ENCODE measurements around the gene CADM2.

The CADM2 gene

DNA sequence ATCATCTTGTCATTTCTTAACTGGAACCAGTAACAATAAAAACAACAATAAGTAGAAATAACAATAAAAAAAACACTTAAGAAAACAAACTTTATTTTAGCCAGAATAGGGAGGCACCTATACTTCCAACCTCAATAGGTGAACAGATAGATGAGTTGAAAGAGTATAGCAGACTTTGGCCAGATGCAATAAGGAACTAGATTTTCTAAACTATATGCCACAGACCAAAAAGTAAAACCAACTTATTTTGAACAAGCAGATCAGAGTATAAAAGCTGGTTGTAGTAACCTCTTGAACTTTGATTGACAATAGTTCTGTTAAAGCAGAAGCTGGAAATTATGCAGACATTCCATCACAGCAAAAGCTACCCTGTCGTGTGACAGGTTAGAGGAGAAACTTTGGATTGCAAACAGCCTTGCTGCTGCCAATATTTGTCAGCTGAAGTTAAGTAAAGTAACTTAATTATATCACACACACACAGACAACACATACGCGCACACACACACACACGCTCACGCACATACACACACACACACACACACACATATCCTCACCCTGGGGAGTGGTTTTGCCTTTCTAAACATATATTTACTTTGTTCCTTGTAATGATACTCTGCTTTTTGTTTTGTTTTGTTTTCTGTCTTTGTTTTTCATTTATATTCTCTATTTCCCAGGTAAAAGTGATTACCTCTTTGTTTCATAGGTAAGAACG is 1128.5 kb downstream of the CADM2 start:
- H3K27ac ChIP-seq, result no peak overlapping the region
- TF ChIP-seq, protein P1, sequence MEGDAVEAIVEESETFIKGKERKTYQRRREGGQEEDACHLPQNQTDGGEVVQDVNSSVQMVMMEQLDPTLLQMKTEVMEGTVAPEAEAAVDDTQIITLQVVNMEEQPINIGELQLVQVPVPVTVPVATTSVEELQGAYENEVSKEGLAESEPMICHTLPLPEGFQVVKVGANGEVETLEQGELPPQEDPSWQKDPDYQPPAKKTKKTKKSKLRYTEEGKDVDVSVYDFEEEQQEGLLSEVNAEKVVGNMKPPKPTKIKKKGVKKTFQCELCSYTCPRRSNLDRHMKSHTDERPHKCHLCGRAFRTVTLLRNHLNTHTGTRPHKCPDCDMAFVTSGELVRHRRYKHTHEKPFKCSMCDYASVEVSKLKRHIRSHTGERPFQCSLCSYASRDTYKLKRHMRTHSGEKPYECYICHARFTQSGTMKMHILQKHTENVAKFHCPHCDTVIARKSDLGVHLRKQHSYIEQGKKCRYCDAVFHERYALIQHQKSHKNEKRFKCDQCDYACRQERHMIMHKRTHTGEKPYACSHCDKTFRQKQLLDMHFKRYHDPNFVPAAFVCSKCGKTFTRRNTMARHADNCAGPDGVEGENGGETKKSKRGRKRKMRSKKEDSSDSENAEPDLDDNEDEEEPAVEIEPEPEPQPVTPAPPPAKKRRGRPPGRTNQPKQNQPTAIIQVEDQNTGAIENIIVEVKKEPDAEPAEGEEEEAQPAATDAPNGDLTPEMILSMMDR (IDR thresholded peaks at IDR 0.05), result no peak
- TF ChIP-seq ZFX (IDR thresholded peaks at IDR 0.05; ENCODE audit: borderline replicate concordance), result no peak

DNA sequence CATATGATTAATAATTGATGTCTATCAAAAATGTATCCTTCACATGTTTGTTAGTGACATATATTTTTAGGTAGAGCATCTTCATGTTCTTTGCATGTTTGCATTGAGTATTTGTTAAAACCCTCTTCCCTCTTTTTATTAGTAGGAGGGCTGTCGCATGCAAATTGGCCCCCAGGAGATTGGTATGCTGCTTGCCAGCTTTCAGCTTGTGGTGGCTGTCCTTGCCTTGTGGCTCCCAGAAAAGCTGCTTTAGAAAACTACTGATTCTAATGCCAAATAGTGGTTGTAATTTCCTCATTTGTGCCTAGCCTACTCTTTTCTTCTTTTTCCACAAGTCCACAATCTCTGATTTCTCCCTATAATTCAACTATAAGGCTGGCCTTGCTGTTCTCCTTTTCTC is 1145.4 kb downstream of the CADM2 start:
- no peak overlapping the region for H3K27ac ChIP-seq

DNA sequence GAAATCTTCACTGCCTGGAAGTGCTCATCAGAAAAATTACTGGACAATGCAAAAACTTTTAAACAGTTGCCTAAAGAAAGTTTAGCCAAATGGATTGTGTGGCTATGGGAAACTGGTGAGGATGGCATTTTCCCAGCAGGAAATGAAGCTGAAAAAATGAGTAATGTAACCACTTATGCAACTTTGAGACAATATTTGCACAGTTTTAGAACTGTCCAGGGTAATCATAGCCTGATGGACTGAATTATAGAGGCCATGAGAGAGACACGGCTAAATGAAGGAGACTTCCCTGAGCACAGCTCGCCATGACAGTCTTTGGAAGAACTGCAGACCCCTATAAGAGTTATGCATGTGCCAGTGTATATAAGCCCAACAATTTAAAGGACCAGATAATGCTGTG is 1150.6 kb downstream of the CADM2 start:
- no peak overlapping the region for H3K27ac ChIP-seq
- TF ChIP-seq ZFX (IDR thresholded peaks at IDR 0.05; ENCODE audit: borderline replicate concordance), result no peak
- TF ChIP-seq, protein P1 (IDR thresholded peaks at IDR 0.05), result no peak

More for the DNA sequence above, 1145.4 kb downstream of the CADM2 start:
- TF ChIP-seq, protein P1 (IDR thresholded peaks at IDR 0.05), result no peak
- no peak for TF ChIP-seq ZFX (IDR thresholded peaks at IDR 0.05; ENCODE audit: borderline replicate concordance)
